HG02943 (cell line): ENCODE results near the gene HSPB6.
"Not testable (repeated sequence)": the region's sequence is repeated elsewhere in the genome, so short reads cannot be mapped to it uniquely, and the experiment has no call there.

ENCODE experiments used
- ATAC-seq: cut with Tn5 transposase; IDR thresholded peaks from one replicate; pipeline ENCODE4 v1.9.1; 2021; ENCODE audit warnings: mild to moderate bottlenecking, low read depth, moderate library complexity; ENCODE audit not compliant: unreplicated experiment

HSPB6 gene

DNA sequence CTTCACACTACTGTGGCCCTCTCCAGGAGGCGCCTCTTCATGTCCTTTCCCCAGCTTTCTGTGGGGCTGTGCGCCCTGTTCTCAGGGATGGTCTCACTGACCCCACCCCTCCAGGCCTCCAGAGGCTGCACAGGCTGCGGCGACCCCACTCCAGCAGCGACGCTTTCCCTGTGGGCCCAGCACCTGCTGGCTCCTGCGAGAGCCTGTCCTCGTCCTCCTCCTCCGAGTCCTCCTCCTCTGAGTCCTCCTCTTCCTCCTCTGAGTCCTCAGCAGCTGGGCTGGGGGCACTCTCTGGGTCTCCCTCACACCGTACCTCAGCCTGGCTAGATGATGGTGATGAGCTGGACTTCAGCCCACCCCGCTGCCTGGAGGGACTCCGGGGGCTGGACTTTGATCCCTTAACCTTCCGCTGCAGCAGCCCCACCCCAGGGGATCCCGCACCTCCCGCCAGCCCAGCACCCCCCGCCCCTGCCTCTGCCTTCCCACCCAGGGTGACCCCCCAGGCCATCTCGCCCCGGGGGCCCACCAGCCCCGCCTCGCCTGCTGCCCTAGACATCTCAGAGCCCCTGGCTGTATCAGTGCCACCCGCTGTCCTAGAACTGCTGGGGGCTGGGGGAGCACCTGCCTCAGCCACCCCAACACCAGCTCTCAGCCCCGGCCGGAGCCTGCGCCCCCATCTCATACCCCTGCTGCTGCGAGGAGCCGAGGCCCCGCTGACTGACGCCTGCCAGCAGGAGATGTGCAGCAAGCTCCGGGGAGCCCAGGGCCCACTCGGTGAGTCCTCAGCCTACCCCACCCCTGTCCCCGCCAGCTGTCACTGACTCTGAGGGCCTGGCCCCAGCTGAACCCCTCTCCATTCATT, 29.7 kb upstream of the HSPB6 start:
- no peak for ATAC-seq

DNA sequence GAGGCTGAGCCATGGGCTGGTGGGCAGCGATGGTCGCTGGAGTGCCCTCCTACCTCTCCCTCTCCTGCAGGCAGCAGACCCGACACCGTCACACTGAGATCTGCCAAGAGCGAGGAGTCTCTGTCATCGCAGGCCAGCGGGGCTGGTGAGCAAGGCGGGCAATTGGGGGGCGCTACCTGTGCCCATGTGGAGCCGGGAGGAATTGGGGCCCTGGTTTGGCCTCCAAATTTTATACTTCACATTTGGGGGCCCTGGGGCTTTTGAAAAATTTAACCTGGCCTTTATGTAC, 28.5 kb upstream of the HSPB6 start:
- ATAC-seq, result no peak

DNA sequence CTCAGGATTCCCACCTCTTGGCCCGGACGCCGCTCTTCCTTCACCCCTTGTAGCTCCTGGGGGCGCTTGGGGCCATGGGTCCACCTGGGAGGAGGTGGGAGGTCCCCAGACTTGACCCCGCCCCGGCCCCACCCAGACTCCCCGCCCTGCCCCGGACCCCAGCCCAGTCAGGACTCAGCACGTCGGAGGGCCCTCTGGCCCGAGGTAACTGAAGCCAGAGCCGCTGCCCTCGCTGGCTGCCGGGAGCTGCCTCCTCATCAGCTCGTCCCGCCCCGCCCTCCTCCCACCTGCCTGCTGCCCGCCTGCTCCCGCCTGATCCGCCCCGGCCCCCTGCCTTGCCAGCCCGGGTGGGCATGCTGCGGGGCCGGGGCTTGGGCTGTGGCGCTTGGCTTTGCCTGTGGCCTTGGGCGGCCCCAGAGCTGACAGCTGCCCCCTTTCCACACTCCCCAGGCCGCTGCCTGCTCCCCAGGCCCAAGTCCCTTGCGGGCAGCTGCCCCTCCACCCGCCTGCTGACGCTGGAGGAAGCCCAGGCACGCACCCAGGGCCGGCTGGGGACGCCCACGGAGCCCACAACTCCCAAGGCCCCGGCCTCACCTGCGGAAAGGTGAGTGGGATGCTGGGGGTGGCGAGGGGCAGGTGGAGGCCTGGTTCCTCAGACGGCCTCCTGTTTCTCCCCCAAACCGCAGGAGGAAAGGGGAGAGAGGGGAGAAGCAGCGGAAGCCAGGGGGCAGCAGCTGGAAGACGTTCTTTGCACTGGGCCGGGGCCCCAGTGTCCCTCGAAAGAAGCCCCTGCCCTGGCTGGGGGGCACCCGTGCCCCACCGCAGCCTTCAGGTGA, 27.9 kb upstream of the HSPB6 start:
- ATAC-seq, result no peak

DNA sequence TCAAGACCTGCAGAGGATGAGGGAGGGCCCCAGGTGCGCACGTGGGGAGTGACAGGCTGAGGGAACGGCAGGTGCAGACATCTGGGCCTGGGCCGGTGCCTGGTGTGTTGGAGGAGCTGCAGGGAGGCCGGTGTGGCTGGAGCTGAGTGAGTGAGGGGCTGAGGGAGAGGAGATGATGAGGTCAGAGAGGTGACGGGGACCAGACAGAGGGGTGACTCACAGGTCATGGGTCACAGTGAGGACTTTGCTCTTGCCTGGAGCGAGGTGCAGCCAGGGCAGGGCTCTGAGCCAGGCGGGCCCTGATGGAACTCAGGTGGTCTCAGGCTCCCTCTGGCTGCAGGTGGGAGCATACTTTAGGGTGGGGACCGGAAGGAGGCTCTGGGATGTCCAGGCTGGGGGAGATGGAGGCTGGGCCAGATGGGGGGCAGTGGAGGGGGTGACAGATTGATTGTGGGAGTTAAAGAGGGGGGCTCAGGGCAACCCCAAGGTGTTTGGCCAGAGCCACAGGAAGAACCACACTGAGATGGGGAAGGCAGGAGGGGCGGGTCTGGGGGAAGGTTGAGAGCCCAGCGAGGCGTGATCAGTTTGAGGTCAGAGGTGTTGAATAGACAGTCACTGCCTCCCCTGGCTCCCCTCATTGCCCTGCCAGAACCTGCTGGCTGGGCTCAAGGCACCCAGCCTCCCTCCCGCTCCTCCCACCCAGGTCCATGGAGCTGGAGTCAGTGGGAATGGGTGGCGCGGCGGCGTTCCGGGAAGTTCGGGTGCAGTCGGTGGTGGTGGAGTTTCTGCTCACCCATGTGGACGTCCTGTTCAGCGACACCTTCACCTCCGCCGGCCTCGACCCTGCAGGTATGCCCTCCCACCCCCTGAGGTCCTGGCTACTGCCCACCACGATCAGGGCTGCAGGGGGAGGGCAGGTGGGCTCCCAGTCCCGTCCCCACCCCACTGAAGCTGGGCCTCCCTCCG, 26.9 kb upstream of the HSPB6 start:
- no peak for ATAC-seq

DNA sequence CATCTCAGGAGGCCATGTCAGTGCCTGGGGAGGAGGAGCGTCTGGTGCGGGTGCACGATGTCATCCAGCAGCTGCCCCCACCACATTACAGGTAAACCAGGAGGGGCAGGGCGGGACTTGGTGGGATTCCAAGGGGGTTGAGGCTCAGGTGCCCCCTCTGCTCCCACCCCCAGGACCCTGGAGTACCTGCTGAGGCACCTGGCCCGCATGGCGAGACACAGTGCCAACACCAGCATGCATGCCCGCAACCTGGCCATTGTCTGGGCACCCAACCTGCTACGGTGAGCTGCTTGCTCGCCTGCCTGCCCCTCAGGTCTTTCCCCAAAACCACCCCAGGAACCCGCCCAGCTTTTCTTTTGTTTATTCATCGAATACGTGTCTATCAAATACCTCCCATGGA, 25.8 kb upstream of the HSPB6 start:
- ATAC-seq, result no peak

DNA sequence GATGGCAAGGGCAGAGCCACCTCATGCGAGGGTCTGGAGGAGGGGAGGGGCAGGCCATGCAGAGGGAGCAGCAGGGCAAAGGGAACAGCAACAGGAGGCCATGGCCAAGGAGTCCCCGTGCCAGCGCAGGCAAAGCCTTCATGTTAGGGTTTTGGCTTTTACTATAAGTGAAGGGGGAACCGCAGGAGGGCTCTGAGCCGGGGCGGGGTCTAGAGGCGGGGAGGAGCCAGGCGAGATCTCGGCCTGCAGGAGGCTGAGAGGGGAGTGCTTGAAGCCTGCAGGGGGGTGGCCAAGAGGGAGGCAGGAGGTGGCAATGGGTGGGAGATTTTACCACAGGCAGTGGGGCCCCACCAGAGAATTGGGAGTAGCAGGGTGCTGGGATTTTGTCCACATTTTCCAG, 24.8 kb upstream of the HSPB6 start:
- no peak for ATAC-seq

DNA sequence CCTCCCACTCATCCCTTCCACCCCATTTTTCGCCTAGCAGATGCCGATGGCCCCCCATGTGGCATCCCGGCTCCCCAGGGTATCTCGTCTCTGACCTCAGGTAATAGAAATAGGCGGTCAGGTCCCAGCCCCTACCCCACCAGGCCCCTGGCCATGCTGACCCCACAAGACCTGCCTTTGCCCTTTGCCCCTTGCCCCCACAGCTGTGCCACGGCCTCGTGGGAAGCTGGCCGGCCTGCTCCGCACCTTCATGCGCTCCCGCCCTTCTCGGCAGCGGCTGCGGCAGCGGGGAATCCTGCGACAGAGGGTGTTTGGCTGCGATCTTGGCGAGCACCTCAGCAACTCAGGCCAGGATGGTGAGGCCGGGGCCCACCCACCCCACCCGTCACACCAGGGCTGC, 23.9 kb upstream of the HSPB6 start:
- no peak for ATAC-seq

DNA sequence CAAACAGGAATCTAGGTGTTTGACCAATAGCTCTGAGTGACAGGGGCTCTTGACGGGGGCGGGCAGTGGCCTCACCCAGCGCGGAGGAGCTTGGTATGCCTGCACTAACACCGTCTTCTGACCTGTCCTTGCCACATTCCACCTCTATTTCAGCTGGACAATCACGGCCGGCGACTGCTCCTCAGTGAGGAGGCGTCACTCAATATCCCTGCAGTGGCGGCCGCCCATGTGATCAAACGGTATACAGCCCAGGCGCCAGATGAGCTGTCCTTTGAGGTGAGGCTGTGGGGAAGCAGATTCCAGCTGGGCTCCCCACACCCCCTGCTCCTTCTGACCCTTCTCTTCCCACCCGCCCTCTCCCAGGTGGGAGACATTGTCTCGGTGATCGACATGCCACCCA, 23.2 kb upstream of the HSPB6 start:
- no peak for ATAC-seq

DNA sequence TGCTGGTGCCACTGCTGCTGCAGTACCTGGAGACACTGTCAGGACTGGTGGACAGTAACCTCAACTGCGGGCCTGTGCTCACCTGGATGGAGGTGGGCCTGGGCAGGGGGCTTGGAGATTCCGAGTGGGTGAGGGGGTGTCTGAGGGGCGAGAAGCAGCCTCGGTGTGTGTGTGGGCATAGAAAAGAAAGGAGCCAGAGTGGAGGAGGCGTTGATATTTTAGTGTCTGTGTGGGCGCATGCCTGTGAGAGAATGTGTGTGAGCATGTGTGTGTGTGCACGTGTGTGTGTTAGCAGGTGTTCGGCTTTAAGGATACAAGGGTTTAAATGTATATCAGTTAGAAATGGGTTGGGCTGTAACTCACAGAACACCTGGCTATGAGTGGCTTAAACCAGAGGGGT, 22.2 kb upstream of the HSPB6 start:
- ATAC-seq, result no peak

DNA sequence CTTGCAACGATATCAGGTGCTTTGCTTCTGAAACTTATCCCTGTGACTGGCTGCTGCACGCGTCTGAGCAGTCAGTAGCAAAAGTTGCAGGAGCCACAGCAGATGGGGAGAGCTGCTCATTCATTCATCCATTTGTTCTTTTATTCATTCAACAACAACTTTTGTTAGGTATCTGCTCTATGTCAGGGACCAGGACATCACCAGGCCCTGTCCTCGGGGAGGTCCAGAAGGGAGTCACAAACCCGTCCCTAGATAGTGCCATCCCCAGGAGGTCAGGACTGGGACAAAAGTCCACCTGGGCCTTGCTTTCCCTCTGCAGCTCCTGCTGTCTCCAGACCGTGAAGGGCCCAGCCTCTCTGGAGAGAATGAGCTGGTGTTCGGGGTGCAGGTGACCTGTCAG, 21.1 kb upstream of the HSPB6 start:
- no peak for ATAC-seq

DNA sequence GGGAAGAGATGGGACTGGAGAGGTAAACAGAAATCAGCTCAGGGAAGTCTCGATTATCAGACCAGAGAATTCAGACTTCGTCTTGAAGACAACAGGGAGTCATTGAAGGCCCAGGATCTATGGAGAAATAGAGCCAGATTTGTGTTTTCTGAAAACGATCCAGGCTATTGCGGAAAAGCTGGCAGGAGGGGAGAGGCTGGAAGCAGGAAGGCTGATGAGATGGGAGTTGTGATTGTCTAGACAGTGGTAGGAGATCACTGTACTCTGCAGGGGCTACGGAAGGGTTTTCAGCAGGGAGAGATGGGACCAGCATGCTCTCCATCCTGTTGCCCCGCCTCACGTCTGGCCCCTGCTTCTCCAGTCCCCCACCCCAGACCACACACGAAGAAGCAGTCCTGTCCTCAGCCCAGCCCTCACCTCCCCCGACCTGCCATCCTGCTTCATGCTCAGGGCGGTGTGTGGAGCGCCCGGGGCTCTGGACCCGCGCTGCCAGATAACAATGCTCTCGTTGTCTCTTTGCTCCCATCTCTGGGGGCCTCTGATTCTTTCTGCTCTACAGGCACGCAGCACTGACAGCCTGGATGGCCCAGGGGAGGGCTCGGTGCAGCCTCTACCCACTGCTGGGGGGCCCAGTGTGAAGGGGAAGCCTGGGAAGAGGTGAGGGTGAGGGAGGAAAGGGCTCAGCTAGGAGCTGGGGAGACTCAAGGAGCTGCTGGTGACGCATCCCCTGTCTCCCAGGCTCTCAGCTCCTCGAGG, 20.4 kb upstream of the HSPB6 start:
- no peak for ATAC-seq

DNA sequence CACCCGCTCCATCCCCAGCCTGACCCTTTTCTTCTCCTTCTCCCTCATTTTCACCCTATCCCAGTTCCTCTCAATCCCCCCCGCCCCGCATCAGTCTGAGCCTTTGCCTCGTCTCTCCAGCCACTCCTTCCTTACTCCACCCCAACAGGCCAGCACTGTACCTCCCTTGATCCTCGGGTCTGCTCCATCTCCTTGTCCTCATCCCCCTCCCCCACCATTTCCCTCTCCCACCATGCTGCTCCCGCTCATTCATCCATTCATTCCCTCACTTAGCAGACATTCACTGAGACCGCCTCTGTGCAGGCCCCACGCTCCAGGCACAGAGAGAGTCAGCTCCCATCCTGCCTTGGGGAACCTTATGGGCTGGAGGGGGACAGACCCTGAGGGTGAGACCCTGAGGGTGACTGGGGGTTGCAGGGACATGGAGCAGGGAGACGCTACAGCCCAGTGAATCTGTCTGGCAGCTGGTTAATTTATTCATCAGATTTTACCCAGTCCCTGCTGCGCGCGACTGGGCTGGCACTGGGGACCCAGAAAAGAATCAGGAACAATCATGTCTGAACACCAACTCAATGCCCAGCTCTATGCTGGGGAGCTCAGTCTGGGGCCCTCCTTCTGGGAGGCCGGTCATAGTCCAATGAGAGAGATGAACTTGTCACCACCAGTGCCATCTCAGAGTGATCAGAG, 19.4 kb upstream of the HSPB6 start:
- no peak for ATAC-seq

DNA sequence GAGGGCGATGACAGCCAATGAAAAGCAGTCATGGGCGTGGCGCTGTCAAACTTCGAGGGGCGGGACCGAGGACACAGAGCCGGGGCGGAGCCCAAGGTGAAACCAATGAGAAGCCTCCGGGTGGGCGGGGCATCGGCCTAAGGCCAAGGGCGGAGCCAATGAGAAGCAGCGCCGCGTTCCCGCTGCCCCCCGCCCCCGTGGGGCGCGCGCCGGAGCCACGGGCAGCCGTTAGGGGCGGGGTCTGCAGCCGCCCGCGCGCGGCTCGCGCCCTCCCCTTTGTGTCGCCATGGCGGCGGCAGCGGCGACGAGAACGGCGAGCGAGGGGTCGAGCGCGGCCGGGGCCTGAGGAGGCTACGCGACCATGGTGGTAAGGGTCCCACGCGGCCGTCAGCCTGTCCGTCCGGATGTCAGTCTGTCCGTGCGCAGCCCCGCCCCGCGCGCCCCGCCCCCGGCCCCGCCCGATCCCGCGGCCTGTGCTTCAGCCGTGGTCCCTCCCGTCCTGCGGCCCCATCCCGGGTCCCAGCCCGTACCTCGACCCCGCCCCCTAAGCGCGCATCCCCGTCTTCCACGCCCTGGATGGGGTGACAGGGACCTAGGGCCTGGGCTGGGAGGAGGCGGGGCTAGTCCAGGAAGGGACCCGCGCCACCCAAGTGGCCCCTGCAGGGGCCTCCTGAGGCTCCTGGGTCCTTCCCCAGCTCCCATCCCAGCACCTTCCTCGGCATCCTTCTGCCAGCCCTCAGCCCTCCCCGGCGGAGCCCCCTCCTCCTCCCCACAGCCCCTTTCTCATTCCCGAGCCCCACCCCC, 18.7 kb upstream of the HSPB6 start, which contains the start of gene ARHGAP33:
TSS of gene ARHGAP33 (plus strand) at position 267 of the 804 bp plus-strand sequence. CDS start at position 362, 95 bp downstream.
- ATAC-seq, result peak; percentile 76

DNA sequence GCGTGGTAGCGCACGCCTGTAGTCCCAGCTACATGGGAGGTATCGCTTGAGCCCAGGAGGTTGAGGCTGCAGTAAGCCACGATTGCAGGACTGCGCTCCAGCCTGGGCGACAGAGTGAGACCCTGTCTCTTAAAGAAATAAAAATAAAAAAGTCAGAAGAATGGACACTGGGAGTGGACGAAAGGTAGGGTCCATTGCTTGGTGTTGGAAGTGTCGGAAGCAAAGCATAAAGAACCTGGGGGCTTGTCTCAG, 18.1 kb upstream of the HSPB6 start:
- no peak for ATAC-seq

DNA sequence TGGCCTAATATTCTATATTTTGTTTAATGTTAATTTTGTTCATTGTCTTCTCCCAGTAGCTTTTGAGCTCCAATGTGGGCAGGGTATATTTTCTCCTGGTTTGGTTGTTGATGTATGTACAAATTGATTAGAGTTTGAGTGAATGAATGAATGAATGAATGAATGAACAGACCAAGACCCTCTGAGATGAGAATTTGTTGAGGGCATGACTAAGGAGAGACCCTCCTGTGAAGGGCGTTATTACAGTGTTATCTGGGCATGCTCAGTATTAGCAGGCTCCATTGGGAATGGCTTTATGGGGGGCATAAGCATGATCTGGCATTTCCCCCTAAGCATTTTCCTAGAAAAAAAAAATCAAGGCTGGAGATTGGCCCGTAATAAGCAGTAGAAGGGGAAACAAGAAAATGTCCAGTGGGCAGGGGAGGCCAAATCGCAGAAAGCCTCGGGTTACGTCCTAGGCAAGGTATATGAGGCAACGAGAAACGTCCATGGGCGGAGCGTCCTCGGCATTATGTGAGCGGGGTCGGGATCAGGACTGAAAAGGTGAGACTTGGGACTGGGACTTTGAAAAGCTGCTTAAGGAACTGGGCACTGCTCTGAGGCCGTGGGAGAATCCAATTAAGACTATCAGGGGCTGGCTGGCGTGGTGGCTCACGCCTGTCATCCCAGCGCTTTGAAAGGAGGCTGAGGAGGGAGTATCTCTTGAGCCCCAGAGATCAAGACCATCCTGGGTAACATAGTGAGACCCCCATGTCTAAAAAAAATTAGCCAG, 17.6 kb upstream of the HSPB6 start:
- ATAC-seq, result no peak

DNA sequence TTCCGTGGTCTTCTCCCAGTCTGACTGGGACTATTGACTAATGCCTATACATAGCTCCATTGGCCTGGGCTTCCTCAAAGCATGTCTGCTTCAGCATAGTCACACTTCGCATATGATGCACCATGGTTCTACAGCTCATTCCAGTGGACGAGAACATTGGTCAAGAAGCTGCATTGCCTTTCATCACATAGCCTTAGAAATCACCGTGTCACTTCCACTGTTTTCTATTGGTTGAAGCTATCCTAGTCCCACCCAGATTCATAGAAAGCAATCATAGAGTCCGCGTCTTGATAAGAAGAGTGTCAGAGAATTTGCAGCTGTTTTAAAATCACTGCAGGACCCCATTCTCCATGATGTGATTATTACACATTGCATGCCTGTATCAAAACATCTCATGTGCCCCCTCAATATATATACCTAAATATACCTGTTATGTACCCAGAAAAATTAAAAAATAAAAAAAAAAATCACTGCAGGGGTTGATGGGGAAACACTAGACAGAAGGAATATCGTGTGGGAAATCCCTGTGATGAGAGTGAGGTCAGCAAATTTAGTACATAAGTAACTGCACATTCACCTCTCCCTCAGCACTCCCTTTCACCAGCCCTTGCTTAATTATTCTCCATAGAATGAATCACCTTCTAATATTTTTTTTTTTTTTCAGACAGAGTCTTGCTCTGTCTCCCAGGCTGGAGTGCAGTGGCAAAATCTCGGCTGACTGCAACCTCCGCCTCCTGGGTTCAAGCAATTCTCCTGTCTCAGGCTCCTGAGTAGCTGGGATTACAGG, 16.4 kb upstream of the HSPB6 start:
- ATAC-seq, result no peak

DNA sequence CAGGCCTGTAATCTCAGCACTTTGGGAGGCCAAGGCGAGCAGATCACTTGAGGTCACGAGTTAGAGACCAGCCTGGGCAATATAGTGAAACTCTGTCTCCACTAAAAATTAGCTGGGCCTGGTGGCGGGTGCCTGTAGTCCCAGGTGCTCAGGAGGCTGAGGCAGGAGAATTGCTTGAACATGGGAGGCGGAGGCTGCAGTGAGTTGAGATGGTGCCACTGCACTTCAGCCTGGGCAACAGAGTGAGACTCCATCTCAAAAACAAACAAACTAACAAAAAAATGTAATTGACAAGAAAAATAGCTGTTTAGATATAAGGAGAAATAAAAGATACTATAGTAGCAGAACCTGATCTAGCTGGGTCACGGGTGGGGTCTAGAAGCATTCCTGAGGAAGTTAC, 15.5 kb upstream of the HSPB6 start:
- not testable (repeated sequence) for ATAC-seq

DNA sequence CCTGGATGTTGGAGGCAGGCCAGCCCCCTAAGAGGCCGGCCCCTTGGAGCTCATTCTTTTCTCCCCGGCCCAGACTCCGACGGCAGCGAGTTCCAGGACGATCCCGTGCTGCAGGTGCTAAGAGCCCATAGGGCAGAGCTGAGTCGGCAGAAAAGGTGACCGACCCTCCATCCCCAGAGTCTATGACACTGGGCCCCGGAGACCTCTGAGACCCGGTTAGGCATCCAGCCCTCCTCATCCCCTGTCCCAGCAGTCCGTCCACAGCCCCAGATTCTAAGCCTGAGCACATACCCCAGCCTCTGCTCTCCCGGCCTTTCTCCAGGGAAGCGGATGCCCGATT, 11.2 kb upstream of the HSPB6 start:
- no peak for ATAC-seq
